Smooth muscle cell (in vitro differentiated cells): ENCODE measurements around the gene RNF225. TPM values are rescaled to one million over a fixed set of nuclear protein-coding genes. Genes with fewer than 3 reads are reported as not detected.

Source experiments
- DNase-seq: peaks from one replicate; lab custom pipeline; 2025; ENCODE audit not compliant: unreplicated experiment; lab: John Stamatoyannopoulos, UW
- H2AFZ ChIP-seq: fragments of 200-600 bp; sonication (generic); 2 replicates; pipeline ENCODE4 v1.6.0; 2016; ENCODE audit warnings: antibody characterized with exemption, low read depth, mild to moderate bottlenecking
- H3F3A ChIP-seq: fragments of 200-600 bp; sonication (generic); 2 replicates; pipeline ENCODE4 v1.6.0; 2017; ENCODE audit warnings: antibody characterized with exemption, low read depth
- H3K27ac ChIP-seq: fragments of 200-600 bp; sonication (generic); 2 replicates; pipeline ENCODE4 v1.5.1; 2016; ENCODE audit warnings: low read depth, mild to moderate bottlenecking
- H3K27me3 ChIP-seq: fragments of 200-600 bp; sonication (generic); 2 replicates; pipeline ENCODE4 v1.6.1; 2016; ENCODE audit warnings: low read depth, mild to moderate bottlenecking
- H3K36me3 ChIP-seq: fragments of 200-600 bp; sonication (generic); 2 replicates; pipeline ENCODE4 v1.5.1; 2016; ENCODE audit warnings: low read depth
- H3K4me1 ChIP-seq: fragments of 200-600 bp; sonication (generic); 2 replicates; pipeline ENCODE4 v1.5.1; 2016; ENCODE audit warnings: low read depth
- H3K4me2 ChIP-seq: fragments of 200-600 bp; sonication (generic); 2 replicates; pipeline ENCODE4 v1.6.0; 2016; ENCODE audit warnings: mild to moderate bottlenecking
- H3K4me3 ChIP-seq: fragments of 200-600 bp; sonication (generic); 2 replicates; pipeline ENCODE4 v1.5.1; 2016; ENCODE audit warnings: mild to moderate bottlenecking
- H3K79me2 ChIP-seq: fragments of 200-600 bp; sonication (generic); 2 replicates; pipeline ENCODE4 v1.6.0; 2016; ENCODE audit warnings: low read depth, mild to moderate bottlenecking
- H3K9ac ChIP-seq: fragments of 200-600 bp; sonication (generic); 2 replicates; pipeline ENCODE4 v1.6.0; 2016; ENCODE audit warnings: low read depth
- H3K9me3 ChIP-seq: fragments of 200-600 bp; sonication (generic); replicated peaks from 2 replicates; pipeline ENCODE4 v1.5.1; 2016; ENCODE audit warnings: low read depth
- H4K20me1 ChIP-seq: fragments of 200-600 bp; sonication (generic); 2 replicates; pipeline ENCODE4 v1.6.0; 2016; ENCODE audit warnings: low read depth
- CTCF ChIP-seq: fragments of 200-600 bp; sonication (generic); IDR thresholded peaks from 2 replicates; pipeline ENCODE4 v1.5.1; 2017; ENCODE audit warnings: borderline replicate concordance, mild to moderate bottlenecking, antibody characterized with exemption; ENCODE audit not compliant: insufficient read depth, poor library complexity, severe bottlenecking
- WGBS: methylation state at CpG from one replicate; pipeline ENCODE4 v1.1.7; 2016; ENCODE audit warnings: low lambda C conversion rate; 5-methylcytosine and 5-hydroxymethylcytosine counted together
- polyA plus RNA-seq: library from polyadenylated mRNA; unstranded; fragments of >200 nt; fragmentation: Nextera tagmentation; extraction: Ambion mirVana; gene quantifications from 2 replicates; pipeline ENCODE4 v1.2.1, GENCODE V29; 2016
- total RNA-seq: library from RNA; depleted of rRNA; stranded (reverse); fragments of >200 nt; gene quantifications from 2 replicates; pipeline ENCODE4 v1.2.3, GENCODE V29; 2014

Gene RNF225
- total and polyA plus RNA-seq, 2 experiments from 2014 or later = 0.96 TPM; not detected in 1

DNA sequence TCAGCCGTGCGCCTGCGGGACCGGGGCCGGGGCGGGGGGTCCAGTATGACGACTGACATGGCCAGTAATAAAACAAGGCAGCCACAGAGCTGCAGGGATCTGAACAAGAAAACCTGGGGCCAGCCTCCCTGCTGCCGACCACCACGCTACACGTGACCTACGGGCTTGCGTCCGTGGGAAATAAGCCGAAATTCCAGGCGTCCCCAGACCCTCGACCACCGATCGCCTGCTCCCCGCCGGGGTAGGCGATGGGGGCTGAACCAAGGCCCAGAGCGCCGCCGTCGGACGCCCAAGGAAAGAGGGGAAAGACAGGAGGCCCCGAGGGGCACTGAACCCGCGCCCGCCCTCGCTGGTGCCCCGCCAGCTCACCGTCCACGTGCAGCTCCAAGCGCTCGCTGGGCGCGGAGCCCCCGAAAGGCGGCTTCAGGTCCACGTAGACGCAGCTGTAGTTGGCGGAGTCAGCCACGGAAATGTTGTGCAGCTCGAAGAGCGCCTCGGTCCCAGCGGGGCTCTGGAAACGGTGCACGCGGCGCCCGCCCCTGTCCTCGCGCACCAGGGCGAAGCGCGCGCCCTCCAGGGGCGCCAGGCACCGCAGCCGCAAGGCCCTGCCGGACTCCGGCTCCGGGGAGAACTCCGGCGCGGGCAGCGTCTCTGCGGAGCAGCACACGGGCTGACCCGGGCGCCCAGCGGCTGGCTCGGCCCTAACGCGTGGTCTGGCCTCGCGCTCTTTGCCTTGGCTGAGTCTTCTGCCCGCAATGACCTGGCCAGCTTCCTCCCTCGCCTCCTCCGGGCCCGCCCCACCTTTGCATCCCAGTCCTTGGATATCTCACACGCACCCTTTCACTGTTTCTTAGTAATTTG lies 45.2 kb upstream of the RNF225 start:
- no peak overlapping the region for H3K27ac ChIP-seq
- 97% methylated on average over 60 of the region's 84 CpGs for WGBS
- peaks cover 7% of the 10 kb centered on the region for H4K20me1 ChIP-seq
- no peak overlapping the region for H3K4me3 ChIP-seq
- no peaks in the 10 kb centered on the region for H3F3A ChIP-seq
- no peaks in the 10 kb centered on the region for H3K27me3 ChIP-seq
- no peak for DNase-seq
- H3K4me2 ChIP-seq = no peak overlapping the region
- H3K9ac ChIP-seq = no peak overlapping the region
- H3K36me3 ChIP-seq = no peaks in the 10 kb centered on the region
- TF ChIP-seq CTCF = no peak
- H2AFZ ChIP-seq = no peak overlapping the region
- H3K79me2 ChIP-seq = peaks cover 43% of the 10 kb centered on the region
- H3K9me3 ChIP-seq = no peaks in the 10 kb centered on the region
- H3K4me1 ChIP-seq = peaks cover 8% of the 10 kb centered on the region

GRCh38 chr19:58350871-58351557 lies 44.4 kb upstream of the RNF225 start:
- H3K27me3 ChIP-seq = no peaks in the 10 kb centered on the region
- no peak for DNase-seq
- H3K9ac ChIP-seq = no peak overlapping the region
- peaks cover 36% of the 10 kb centered on the region for H3K79me2 ChIP-seq
- no peaks in the 10 kb centered on the region for H3K9me3 ChIP-seq
- H3K4me2 ChIP-seq = no peak overlapping the region
- 95% methylated on average over 34 of the region's 34 CpGs for WGBS
- H3K36me3 ChIP-seq = no peaks in the 10 kb centered on the region
- peaks cover 8% of the 10 kb centered on the region for H3K4me1 ChIP-seq
- H3K4me3 ChIP-seq = no peak overlapping the region
- no peak overlapping the region for H2AFZ ChIP-seq
- H4K20me1 ChIP-seq = peaks cover 2% of the 10 kb centered on the region
- H3K27ac ChIP-seq = no peak overlapping the region
- H3F3A ChIP-seq = no peaks in the 10 kb centered on the region
- TF ChIP-seq CTCF = no peak

- Histone ChIP-seq H3K9ac (no peak overlapping the region), H3K9me3 (no peaks in the 10 kb centered on the region), H3K4me1 (peaks cover 8% of the 10 kb centered on the region), H3K4me2 (no peak overlapping the region), H3K79me2 (peaks cover 31% of the 10 kb centered on the region), H2AFZ (no peak overlapping the region), H3K27me3 (no peaks in the 10 kb centered on the region), H3K27ac (no peak overlapping the region), H3K36me3 (no peaks in the 10 kb centered on the region), H4K20me1 (no peaks in the 10 kb centered on the region), H3F3A (no peaks in the 10 kb centered on the region), H3K4me3 (no peak overlapping the region)
- no peak for TF ChIP-seq CTCF
- DNase-seq = no peak
- 100% methylated on average over 9 of the region's 9 CpGs for WGBS
These were observed 43.9 kb upstream of the RNF225 start for GRCh38 chr19:58351558-58351878.
